Stimulated activated CD4-positive, alpha-beta T cell treated with anti-CD3 and anti-CD28 coated beads, TNF-alpha, amount 100 ng/mL, for 1 hour (primary cell): ENCODE measurements around the gene CDH18.

Experiments
- DNase-seq, 3 donors: peaks; one replicate each; pipeline ENCODE4 v3.0.0-alpha.2; 2020; ENCODE audit warnings: low read depth in 3 of 3, low spot score in 1 of 3

The CDH18 gene

DNA sequence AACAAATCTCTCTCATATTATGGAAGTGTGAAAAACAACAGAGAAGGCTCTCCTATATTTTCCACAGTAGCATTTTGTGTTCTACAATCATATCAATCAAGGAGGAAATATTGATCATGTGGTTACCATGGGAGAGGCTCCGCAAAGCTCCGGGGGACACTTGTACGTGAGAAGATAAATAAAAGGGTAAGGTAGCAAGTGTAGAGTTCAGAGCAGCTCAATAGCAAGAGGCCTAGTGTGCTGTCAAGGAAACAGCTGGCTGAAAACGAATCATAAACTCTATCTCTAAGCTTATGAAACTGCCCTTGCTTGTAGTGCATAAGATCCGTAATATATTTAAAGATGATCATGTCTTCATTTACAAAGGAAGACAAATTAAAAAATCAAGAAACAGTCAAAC lies 57.5 kb downstream of the CDH18 start:
- no peak for DNase-seq

DNA sequence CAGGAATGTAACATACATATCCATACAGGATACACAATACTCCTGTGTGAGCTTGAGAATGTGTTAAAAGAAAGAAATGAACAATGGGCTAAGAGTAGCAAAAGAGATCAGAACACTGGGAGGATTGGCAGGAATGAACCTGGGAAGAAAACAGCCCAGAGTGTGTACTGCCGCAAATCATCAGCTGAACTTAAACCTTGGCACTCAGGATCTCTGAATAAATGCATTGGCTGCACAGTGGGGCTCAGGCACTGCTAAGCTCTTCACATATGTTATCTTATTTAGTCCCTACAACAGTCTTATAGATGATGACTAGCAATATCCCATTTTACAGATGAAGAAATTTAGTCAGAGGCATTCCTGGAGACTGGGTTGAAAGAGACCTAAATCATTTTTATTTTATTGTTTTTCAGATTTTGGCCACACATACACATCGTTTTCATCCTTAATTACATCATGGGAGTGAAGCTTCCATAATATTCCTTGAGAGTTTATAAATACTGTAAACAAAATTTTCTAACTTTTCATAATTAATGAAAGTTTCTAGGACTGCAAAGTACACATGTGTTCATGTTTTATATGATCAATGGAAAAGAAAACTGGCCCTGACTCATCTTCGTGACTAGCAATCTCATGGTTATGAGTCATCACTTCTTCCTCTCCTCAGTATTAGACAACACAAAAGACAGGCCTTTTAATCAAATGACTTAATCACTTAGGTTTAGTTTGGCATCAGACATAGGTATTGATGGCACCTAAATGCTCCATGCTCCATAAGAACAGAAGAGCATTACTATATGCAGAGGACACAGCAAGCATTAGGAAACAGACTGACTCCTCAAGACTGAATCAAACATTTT lies 59.2 kb downstream of the CDH18 start:
- DNase-seq = no peak

DNA sequence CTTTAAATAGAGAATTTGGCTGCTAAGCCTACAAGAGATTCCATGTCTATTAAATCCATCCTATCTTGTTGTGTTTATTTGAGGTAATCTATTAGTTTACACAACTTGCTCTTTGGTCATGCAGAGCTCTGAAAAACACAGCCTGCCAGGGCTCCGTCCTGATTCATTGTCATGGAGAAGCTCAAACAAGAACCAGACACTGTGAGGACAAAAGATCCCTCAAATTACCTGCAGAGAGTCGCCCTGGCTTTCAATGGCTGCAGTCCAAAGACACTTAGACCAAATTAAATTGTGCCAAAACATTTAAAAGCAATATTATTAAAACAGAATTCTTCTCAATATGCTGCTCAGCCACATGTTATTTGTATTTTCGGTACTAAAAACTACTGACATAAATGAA lies 60.1 kb downstream of the CDH18 start:
- no peak for DNase-seq

DNA sequence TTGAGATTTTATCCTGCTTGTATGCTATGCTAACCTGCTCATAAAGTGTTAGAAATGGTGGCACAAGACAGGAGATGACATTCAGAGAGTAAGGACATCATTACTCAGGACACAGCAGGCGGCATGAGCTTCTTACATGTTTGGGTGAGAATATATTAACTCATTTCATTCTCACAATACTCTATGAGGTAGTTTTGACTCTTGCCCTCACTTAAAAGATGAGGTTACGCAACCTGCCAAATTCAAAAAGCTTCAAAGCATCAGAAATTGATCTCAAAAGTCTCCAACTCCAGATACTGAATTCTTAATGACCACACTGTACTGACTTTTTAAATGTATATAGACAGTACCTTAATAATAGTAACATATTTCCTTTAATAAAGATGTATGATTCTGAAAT lies 60.8 kb downstream of the CDH18 start:
- no peak for DNase-seq

DNA sequence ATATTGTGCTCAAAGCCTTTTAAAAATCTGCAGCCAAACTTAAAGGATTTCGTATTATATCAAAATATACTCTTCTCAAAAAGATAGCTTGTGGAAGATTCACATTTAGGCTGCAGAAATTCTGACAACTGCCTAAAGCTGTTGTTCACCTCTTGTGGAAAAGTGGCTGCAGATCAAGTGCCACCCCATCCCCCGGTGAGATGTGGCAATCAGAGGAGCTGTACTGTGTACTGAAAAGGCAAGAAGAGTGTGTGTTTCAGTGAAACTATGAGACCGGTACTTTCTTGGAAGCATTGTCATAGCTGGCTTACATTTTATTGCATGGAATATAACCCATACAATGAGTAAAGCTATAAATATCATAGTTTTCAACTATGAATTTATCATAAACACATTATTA lies 64.3 kb downstream of the CDH18 start:
- DNase-seq = no peak

DNA sequence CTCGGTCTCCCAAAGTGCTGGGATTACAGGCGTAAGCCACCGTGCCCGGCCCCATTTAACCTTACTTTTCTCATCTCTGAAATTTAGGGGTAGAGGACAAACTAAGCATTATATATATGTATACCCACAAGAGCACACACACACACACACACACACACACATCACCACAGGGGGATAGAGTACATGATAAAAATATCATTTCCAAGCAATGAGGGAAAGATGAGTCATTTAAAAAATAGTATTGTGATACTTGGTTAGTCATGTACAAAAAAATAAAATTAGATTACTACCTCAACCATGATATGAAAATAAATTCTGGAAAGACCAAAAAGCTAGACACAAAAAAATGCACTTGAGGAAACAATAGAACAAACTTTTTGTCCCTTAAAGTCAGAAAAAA lies 67.2 kb downstream of the CDH18 start:
- DNase-seq = no peak

DNA sequence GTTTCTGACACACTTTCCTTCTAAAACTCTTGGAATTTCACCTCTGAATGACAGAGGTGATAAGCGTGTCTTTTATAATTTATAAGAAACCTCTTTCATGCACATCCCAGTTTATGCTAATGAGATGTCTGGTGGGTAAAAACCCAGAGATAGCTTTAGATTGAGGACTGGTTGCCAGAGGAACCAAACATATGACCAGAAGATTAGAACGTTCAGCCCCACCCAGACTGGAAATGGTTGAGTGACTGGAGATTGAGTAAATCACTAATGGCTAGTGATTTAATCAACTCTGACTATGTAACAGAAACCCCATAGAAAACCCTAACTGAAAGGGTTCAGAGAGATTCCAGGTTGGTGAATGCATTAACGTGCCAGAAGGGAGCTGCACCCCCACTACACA lies 69.2 kb downstream of the CDH18 start:
- DNase-seq = no peak

DNA sequence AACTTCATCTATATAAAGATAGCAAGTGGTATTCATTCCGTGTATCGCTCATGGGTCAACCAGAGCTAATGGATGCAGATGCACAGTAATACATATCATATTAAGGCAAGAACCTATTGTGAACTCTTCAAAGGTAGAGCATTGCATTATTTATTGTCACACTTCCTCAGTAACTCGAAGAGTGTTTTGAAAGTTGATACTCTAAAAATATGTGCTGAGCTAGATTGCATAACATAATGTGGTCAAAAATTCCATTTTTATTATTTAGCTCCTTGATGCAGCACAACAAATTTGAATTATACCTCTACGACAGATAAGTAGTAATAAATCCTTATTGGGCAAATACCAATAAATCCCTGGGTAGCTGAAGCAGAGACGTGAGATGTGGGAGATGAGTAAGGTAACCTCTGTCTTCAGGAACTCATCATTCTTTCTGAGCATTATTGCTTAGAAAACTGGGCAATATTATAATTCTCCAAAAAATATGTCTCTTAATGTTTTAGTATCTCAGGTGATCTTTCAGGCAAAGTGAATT lies 70.3 kb downstream of the CDH18 start:
- no peak for DNase-seq

DNA sequence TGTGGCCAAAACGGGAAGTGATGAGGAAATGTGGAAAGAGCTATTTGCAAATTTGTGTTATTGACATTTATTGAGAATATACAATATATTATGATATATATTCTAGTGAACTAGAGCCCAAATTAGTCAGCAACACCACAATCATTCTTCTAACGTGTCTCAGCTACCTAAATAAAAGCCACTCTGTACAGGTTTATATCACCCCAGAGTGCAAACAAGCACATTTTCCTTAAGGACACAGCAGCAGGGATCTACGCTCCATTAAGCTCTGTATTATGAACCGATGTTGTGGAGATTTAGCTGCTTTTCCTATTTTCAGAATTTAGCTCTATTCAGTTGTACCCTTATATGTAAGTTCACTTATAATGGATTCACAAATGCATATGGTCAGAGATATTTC lies 77.9 kb downstream of the CDH18 start:
- no peak for DNase-seq

DNA sequence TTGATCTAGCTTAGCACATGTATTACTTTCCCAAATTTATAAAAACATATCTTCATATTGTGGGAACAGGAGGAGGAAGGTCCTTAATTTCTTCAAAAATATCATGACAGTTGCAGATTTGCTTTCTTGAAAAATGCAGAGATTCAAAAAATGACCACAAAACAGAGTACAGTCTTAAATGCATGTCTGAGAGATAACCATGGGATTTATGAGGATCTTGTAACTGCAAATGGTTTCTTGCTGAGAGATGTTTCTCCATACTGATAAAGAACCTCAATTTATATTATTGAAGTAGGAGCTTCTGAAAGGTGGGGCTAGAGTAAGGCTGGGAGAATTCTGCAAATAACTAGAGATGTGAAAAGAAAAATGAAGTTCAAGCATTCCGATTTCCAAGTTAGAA lies 83.2 kb downstream of the CDH18 start:
- no peak for DNase-seq

DNA sequence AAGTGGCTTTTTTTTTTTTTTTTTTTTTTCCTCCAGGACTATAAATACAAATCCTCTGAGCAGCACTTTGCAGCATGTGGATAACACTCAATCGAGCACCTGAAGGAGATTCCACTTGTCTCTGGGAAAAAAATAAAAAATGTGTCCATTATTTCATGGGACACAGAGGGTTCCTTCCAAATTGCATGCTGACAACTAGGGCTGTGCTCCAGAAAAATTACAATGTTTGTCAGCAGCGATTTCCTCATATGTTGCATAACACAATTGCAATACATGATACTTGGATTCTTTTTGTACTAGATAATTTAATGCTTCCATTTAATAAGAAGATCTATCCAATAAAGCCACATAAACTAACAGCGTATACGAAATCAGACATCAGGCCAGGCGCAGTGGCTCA lies 84.4 kb downstream of the CDH18 start:
- no peak for DNase-seq

DNA sequence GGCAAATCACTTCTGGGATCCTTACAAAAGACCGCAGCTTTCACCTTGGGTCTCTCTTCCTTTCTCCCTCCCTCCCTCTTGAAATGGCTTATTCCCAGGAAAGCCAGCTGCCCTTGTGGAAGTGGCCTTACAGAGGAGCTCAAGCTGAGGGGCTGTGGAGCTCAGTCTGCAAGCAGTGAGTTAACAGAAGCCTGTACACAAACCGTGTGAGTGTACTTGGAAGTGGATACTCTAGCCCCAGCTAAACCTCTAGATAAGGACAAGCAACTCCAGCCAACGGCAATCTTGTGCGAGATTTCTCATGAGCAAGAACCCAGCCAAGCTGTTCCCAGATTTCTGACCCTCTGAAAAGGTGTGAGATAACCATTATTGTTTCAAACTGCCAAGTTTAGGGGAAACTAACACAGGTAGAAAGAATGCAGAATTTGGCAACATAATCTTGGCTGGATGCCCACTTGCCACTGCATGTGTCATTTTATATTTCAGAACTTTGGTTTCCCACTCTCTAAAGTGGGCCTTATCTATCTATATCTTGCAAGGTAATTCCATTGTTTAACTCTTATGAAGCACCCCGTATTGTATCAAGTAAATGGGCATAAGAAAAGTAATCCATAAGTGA lies 85.6 kb downstream of the CDH18 start:
- DNase-seq = no peak

DNA sequence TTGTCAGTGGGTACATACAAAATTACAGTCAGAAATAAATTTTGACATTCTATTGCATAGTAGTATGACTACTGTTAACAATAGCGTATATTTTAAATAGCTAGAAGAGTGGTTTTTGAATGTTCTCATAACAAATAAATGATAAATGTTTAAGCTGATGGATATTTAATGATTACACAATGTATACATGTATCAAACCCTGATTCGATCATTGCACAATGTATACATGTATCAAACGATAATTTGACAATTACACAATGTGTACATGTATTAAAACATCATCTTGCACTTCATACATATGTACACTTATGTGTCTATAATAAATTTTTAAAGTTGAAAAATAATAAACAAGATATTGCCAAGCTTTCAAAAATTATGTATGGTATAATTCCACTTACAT lies 87.7 kb downstream of the CDH18 start:
- no peak for DNase-seq

DNA sequence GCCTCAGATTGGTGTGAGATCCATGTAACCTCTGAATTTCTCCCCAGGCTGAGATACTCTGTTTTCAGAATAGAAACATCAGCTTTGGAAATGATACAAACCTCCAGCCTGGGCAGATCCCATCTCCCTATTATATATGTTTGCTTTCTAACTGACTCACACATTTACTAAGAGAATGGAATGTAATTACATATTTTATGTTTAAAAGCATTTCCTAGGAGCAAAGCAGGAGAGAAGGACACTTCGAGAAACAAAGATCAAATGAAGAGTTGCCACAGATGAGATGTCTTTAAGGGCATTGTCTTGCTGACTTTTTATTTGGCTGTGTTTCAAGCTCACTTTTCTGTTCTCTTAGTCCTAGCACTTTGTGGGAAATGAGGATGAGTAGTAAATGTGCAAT lies 96.3 kb downstream of the CDH18 start:
- no peak for DNase-seq

DNA sequence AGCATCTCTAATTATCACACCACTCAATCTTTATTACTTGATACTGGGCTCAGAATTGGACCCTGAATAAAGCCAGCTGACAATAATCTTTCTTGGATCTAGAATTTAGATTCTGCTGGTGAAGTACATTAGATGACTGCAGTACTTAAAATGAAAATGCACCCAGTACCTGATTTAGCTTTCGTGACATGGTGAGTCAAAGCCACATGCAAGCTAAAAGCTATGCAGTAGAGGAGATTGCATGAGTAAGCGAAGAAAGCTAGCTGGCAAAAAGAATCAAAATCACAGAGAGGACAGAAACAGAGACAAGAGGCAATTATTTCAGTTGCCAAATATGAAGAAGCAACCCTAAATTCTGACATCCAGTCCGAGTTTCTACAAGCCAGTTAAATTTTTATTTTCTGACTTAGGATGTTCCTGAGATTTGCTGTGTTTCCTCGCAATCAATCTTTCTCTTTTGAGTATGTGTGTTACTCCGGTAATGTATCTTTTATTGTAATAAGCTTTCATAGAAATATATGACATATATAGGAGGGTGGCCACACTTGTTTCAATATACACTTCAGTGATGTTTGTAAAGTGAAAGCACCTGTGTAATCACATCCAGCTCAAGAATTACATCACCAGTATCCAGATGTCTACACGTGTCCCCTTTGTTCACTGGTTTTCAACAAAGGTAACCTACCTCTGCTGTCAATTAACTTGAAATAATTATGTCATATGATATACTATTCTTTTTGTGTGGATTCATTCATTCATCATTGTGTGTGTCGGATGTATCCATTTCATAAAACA lies 101.7 kb downstream of the CDH18 start:
- no peak for DNase-seq

DNA sequence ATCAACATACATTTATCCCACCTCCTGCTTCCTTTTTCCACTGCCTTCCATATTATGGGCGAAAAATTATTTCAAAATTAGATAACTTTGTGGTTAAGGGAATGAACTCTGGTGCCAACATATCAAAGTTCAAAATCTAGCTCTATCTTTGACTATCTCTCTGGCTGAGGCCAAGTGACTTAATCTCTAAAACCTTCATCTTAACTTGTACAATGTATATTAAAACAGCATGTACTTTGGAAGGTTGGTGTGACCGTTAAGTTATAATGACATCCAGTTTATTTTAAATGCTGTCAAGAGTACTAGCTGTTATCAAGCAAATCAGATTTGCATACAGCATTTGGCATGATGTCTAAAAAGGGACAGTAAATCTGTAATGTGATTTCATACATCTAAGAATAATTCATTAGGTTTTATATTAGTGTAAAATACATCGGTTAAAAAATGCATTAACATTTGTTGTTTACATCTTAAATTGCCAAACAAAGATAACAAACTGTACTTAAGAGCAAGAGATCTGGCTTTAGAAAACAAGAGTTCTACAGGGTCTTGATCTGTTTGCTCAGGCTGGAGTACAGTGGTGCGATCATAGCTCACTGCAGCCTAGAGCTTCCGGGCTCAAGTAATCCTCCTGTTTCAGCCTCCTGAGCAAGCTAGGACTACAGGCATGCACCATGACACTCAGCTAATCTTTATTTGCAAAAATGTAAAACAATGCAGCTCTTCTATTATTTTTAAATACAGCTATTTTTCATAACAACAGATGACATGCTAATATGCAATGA lies 102.8 kb downstream of the CDH18 start:
- DNase-seq = no peak

DNA sequence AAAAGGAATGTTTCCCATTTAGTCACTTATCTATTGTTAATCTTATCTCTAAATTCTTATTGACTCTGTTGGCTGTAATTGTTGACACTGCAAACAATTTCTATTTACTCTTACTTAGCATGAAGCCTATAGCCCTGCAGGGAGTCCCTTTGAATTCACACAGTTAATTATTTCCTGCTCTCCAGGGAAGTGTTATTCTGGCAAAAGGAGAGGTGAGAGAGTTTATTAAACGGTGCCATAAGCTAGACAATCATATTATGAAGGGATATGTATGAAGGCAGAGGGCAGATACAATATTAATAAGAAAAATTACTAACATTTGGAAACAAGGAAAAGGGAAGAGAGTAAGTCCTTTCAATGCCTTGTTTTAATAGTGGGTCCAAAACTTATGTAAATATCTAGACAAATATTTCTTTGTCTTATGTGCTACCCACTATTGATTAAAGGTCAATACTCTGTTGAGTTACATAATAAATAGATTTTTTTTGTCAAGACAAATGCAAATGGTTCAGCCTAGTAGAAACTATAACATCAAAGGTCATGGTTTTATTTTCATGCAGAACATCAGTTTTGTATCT lies 107.1 kb downstream of the CDH18 start:
- no peak for DNase-seq

DNA sequence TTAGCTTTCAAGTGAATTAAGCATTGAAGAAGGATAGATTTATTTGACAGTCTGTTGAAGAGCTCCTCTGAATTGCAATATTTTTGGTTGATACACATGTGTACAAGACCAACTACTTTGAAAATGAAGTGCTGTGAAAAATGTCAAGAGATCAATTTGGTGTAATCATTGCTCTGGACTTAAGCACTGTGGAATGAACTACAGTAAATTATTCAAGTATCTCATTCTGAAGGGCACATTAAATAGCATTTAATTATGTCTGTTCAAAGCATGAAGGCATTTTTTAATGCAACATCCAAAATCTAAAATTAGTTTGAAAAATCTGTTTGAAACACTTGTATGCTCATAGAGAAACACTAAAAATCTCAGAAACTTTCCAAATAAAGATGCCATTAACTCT lies 107.5 kb downstream of the CDH18 start:
- DNase-seq = no peak

DNA sequence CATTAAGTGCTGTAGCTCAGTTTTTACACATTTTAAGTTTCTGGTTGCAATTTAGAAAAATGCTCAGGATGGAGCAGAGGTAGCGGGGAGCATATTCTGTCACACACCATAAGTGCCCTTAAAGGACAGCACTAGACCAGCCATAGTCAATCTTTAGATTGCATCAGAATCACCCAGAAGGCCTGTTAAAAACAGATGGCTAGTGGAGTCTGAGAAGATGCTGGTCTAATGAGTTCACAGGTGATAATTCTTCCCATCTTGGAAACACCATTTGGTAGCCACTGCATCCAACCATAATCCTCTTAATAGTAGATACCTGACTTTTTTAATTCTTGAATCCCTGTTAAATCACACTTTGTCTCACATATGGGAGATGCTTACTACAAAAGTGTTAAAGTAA lies 113.2 kb downstream of the CDH18 start:
- no peak for DNase-seq

DNA sequence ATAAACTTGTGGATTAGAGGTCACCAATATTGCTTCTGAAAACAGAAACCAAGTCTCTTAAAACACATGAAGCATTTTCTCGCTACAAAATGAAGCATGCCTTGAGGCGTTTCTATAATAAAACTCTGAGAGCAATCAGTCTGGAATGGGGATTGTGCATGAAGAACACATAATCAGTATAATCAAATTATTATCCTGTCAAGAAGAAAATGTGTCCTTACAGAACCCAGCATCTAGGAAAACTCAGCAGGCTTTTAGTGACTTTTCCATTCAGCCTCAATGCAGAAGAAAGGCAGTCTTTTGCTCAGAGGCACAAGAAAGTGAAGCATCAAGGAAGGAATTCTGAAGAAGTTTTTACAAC lies 121.9 kb downstream of the CDH18 start:
- DNase-seq = no peak
